Right lobe of liver (tissue), 4 donors: Measurements from ENCODE around the gene TUBA8.
"Not testable (repeated sequence)": the region's sequence is repeated elsewhere in the genome, so short reads cannot be mapped to it uniquely, and the experiment has no call there.

Experiments used
- CTCF ChIP-seq, 4 donors: fragments of 200-600 bp in 3 of 4; fragments of 450-650 bp in 1 of 4; IDR thresholded peaks; one replicate each; pipeline versions ENCODE4 v1.5.1 to v1.8.0; 2016 to 2022; ENCODE audit warnings: antibody characterized with exemption in 4 of 4, mild to moderate bottlenecking in 2 of 4
- POLR2A ChIP-seq: fragments of 450-650 bp; IDR thresholded peaks from one replicate; pipeline ENCODE4 v1.6.1; 2017; ENCODE audit warnings: antibody characterized with exemption, mild to moderate bottlenecking
- donor health status: DM: no; HTN: no; CAD: no.
- donor health status: DM: no; HTN: no; CAD: no.
- donor health status: DM: no; HTN: yes; CAD: no.

GRCh38 chr22:18105981-18106380 lies 4.6 kb upstream of the TUBA8 start:
- TF ChIP-seq CTCF (IDR thresholded peaks at IDR 0.05); POLR2A: not testable (repeated sequence)
